ENCODE measurements around the gene RABEP1.

RABEP1 gene

DNA sequence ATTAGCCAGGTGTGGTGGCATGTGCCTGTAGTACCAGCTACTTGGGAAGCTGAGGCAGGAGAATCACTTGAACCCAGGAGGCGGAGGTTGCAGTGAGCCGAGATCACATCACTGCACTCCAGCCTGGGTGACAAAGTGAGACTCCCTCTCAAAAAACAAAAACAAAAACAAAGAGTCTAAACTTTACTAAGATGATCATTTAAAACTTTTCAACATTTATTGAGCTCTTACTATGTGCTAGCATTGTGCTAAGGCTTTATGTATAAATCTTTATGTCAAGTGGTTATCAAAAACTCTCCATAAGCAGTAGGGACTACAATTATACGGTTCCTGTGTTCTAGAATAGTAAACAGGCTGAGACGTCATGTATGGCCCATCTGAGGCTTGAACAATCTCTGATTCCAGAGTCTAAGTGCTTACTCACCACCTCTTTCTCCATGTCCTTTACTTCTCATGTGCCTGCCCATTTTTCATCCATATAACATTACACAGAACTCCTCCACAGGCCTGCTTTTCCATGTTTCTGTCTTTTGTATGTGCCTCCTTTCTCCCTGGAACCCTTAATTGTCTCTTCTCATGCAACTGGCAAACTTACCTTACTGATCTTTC is 70.7 kb downstream of the RABEP1 start:
- no peak for ATAC-seq
- TF ChIP-seq ZNF70 (CRISPR knock-in tag; IDR thresholded peaks at IDR 0.05) = no peak
- no peak for TF ChIP-seq SNAI2 (CRISPR knock-in tag; IDR thresholded peaks at IDR 0.05)

DNA sequence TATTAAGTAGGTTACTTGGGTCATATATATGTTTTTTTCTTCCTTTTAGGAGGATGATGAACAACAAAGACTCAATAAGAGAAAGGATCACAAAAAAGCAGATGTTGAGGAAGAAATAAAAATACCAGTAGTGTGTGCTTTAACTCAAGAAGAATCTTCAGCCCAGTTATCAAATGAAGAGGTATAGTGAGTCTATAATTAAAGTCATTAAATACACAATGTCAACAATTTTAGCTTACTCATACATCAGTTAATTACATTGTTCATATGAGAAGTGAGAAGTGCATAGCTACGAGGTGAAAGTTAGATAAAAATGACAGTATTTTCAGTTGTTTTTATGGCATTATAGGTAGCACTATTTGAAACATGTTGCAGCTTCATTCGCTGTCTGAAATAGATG is 72.2 kb downstream of the RABEP1 start:
- ATAC-seq = no peak
- no peak for TF ChIP-seq ZC3H10 (CRISPR knock-in tag; IDR thresholded peaks at IDR 0.05)
- TF ChIP-seq, protein P1, sequence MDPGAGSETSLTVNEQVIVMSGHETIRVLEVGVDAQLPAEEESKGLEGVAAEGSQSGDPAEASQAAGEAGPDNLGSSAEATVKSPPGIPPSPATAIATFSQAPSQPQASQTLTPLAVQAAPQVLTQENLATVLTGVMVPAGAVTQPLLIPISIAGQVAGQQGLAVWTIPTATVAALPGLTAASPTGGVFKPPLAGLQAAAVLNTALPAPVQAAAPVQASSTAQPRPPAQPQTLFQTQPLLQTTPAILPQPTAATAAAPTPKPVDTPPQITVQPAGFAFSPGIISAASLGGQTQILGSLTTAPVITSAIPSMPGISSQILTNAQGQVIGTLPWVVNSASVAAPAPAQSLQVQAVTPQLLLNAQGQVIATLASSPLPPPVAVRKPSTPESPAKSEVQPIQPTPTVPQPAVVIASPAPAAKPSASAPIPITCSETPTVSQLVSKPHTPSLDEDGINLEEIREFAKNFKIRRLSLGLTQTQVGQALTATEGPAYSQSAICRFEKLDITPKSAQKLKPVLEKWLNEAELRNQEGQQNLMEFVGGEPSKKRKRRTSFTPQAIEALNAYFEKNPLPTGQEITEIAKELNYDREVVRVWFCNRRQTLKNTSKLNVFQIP (CRISPR knock-in tag; IDR thresholded peaks at IDR 0.05; ENCODE audit: borderline replicate concordance, low read depth) = no peak
- TF ChIP-seq ISL1 (CRISPR knock-in tag; IDR thresholded peaks at IDR 0.05) = no peak
- TF ChIP-seq, protein P2, sequence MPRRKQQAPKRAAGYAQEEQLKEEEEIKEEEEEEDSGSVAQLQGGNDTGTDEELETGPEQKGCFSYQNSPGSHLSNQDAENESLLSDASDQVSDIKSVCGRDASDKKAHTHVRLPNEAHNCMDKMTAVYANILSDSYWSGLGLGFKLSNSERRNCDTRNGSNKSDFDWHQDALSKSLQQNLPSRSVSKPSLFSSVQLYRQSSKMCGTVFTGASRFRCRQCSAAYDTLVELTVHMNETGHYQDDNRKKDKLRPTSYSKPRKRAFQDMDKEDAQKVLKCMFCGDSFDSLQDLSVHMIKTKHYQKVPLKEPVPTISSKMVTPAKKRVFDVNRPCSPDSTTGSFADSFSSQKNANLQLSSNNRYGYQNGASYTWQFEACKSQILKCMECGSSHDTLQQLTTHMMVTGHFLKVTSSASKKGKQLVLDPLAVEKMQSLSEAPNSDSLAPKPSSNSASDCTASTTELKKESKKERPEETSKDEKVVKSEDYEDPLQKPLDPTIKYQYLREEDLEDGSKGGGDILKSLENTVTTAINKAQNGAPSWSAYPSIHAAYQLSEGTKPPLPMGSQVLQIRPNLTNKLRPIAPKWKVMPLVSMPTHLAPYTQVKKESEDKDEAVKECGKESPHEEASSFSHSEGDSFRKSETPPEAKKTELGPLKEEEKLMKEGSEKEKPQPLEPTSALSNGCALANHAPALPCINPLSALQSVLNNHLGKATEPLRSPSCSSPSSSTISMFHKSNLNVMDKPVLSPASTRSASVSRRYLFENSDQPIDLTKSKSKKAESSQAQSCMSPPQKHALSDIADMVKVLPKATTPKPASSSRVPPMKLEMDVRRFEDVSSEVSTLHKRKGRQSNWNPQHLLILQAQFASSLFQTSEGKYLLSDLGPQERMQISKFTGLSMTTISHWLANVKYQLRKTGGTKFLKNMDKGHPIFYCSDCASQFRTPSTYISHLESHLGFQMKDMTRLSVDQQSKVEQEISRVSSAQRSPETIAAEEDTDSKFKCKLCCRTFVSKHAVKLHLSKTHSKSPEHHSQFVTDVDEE (CRISPR knock-in tag; IDR thresholded peaks at IDR 0.05) = no peak
- no peak for TF ChIP-seq BACH2 (CRISPR knock-in tag; IDR thresholded peaks at IDR 0.05; ENCODE audit: borderline replicate concordance)

- ATAC-seq = no peak
- TF ChIP-seq PATZ1 (CRISPR knock-in tag; IDR thresholded peaks at IDR 0.05; ENCODE audit: borderline replicate concordance) (no peak), CREB5 (CRISPR knock-in tag; IDR thresholded peaks at IDR 0.05; ENCODE audit: low read depth) (no peak), CSRNP3 (CRISPR knock-in tag; IDR thresholded peaks at IDR 0.05) (no peak), ZC3H10 (CRISPR knock-in tag; IDR thresholded peaks at IDR 0.05) (no peak), BACH2 (CRISPR knock-in tag; IDR thresholded peaks at IDR 0.05; ENCODE audit: borderline replicate concordance) (no peak), SNAI2 (CRISPR knock-in tag; IDR thresholded peaks at IDR 0.05) (no peak), ESRRG (CRISPR knock-in tag; IDR thresholded peaks at IDR 0.05) (no peak), ZNF70 (CRISPR knock-in tag; IDR thresholded peaks at IDR 0.05) (no peak), GLIS3 (CRISPR knock-in tag; IDR thresholded peaks at IDR 0.05) (no peak), ZNF565 (CRISPR knock-in tag; conservative IDR thresholded peaks at IDR 0.05; ENCODE audit: low read depth) (no peak), CSDC2 (CRISPR knock-in tag; IDR thresholded peaks at IDR 0.05) (no peak), ZFP30 (CRISPR knock-in tag; IDR thresholded peaks at IDR 0.05) (no peak), ZNF8 (CRISPR knock-in tag; IDR thresholded peaks at IDR 0.05) (no peak), OSR1 (CRISPR knock-in tag; IDR thresholded peaks at IDR 0.05) (no peak), TCF4 (CRISPR knock-in tag; IDR thresholded peaks at IDR 0.05; ENCODE audit: borderline replicate concordance) (no peak), ISL1 (CRISPR knock-in tag; IDR thresholded peaks at IDR 0.05) (no peak), RARB (CRISPR knock-in tag; IDR thresholded peaks at IDR 0.05) (no peak), PPARA (CRISPR knock-in tag; IDR thresholded peaks at IDR 0.05; ENCODE audit: borderline replicate concordance) (no peak)
- TF ChIP-seq, protein P2 (CRISPR knock-in tag; IDR thresholded peaks at IDR 0.05) = no peak
Observed at GRCh38 chr17:5354886-5355415, 72.9 kb downstream of the RABEP1 start.

Data from SK-N-SH treated with all-trans-retinoic acid at 6 μM for 48 hours (cell line).